PC-9 (cell line): ENCODE measurements around the gene TSSK6.

Source experiments
- EZH2 ChIP-seq: fragments of 200-600 bp; sonication (generic); IDR thresholded peaks from 2 replicates; pipeline ENCODE4 v1.8.0; 2017; ENCODE audit warnings: antibody characterized with exemption, low read depth
- TF ChIP-seq, protein P1 (sequence below): fragments of 200-600 bp; sonication (generic); conservative IDR thresholded peaks from 2 replicates; pipeline ENCODE4 v1.6.1; 2017; ENCODE audit warnings: mixed run types, antibody characterized with exemption, mild to moderate bottlenecking, moderate library complexity

- TF ChIP-seq, protein P1, sequence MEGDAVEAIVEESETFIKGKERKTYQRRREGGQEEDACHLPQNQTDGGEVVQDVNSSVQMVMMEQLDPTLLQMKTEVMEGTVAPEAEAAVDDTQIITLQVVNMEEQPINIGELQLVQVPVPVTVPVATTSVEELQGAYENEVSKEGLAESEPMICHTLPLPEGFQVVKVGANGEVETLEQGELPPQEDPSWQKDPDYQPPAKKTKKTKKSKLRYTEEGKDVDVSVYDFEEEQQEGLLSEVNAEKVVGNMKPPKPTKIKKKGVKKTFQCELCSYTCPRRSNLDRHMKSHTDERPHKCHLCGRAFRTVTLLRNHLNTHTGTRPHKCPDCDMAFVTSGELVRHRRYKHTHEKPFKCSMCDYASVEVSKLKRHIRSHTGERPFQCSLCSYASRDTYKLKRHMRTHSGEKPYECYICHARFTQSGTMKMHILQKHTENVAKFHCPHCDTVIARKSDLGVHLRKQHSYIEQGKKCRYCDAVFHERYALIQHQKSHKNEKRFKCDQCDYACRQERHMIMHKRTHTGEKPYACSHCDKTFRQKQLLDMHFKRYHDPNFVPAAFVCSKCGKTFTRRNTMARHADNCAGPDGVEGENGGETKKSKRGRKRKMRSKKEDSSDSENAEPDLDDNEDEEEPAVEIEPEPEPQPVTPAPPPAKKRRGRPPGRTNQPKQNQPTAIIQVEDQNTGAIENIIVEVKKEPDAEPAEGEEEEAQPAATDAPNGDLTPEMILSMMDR, result no peak
- no peak for TF ChIP-seq EZH2
Measured at GRCh38 chr19:19544257-19544953, 29.1 kb upstream of the TSSK6 start.
